Colon (tissue), 2 donors: ENCODE results near the gene SPECC1.
"Not testable (repeated sequence)": the region's sequence is repeated elsewhere in the genome, so short reads cannot be mapped to it uniquely, and the experiment has no call there.

ENCODE experiments used
- FAIRE-seq: peaks from 2 replicates; lab custom pipeline; 2012; peaks lifted over from hg19 to GRCh38; lab: Jason Lieb, UNC
- donor health status: control.
- donor health status: control.

Gene SPECC1

GRCh38 chr17:20242271-20242670 is 233.1 kb downstream of the SPECC1 start:
- FAIRE-seq = no peak

- FAIRE-seq = no peak
Measured at GRCh38 chr17:20243524-20243923, 234.4 kb downstream of the SPECC1 start.

- no peak for FAIRE-seq
Measured at GRCh38 chr17:20244671-20245070, 235.5 kb downstream of the SPECC1 start.

GRCh38 chr17:20246692-20247091 is 237.5 kb downstream of the SPECC1 start:
- no peak for FAIRE-seq

GRCh38 chr17:20253323-20253722 is 244.2 kb downstream of the SPECC1 start:
- FAIRE-seq = no peak

GRCh38 chr17:20254541-20254940 is 245.4 kb downstream of the SPECC1 start:
- FAIRE-seq = no peak

- FAIRE-seq = no peak
Measured at GRCh38 chr17:20256144-20256543, 247.0 kb downstream of the SPECC1 start.

- no peak for FAIRE-seq
Measured at GRCh38 chr17:20257008-20257407, 247.8 kb downstream of the SPECC1 start.

- FAIRE-seq = no peak
Measured at GRCh38 chr17:20257798-20258197, 248.6 kb downstream of the SPECC1 start.

GRCh38 chr17:20259668-20260067 is 250.5 kb downstream of the SPECC1 start:
- FAIRE-seq = no peak

GRCh38 chr17:20260268-20260667 is 251.1 kb downstream of the SPECC1 start:
- FAIRE-seq = no peak

GRCh38 chr17:20262226-20263114 is 253.3 kb downstream of the SPECC1 start:
- no peak for FAIRE-seq

GRCh38 chr17:20263115-20263433 is 253.9 kb downstream of the SPECC1 start:
- not testable (repeated sequence) for FAIRE-seq

GRCh38 chr17:20263595-20263994 is 254.4 kb downstream of the SPECC1 start:
- no peak for FAIRE-seq

GRCh38 chr17:20264996-20265395 is 255.8 kb downstream of the SPECC1 start:
- no peak for FAIRE-seq

GRCh38 chr17:20266806-20267458 is 257.8 kb downstream of the SPECC1 start:
- FAIRE-seq = no peak

GRCh38 chr17:20267459-20267842 is 258.3 kb downstream of the SPECC1 start:
- FAIRE-seq = no peak

GRCh38 chr17:20270369-20270768 is 261.2 kb downstream of the SPECC1 start:
- FAIRE-seq = no peak

GRCh38 chr17:20271011-20271610 is 262.0 kb downstream of the SPECC1 start:
- no peak for FAIRE-seq

GRCh38 chr17:20273741-20274500 is 264.8 kb downstream of the SPECC1 start:
- no peak for FAIRE-seq

GRCh38 chr17:20275653-20276052 is 266.5 kb downstream of the SPECC1 start:
- FAIRE-seq = no peak

- FAIRE-seq = no peak
Measured at GRCh38 chr17:20276421-20276820, 267.3 kb downstream of the SPECC1 start.

- no peak for FAIRE-seq
Measured at GRCh38 chr17:20278805-20279204, 269.6 kb downstream of the SPECC1 start.
